Activated CD4-positive, alpha-beta T cell treated with anti-CD3 and anti-CD28 coated beads for 36 hours (primary cell): ENCODE measurements around the gene MFAP1. TPM values are rescaled to one million over a fixed set of nuclear protein-coding genes. Genes with fewer than 3 reads are reported as not detected.

Source experiments
- microRNA-seq: library from miRNA; unstranded; fragments of <30 nt; microRNA quantifications from one replicate; pipeline ENCODE4 v1.2.0, GENCODE V29; 2021; ENCODE audit warnings: borderline replicate concordance
- total RNA-seq, 2 experiments: library from RNA; stranded (reverse); gene quantifications; one replicate each; pipeline ENCODE4 v1.2.3, GENCODE V29; 2021

Gene MFAP1
- total RNA-seq, 2 experiments from 2014 or later, result 51.3 to 56.2 TPM

Small RNAs within 50 kb of the gene (microRNA-seq; reads per million reads assigned to microRNA genes)
- gene MIR1282, result not detected

Other genes with a start within 250 kb of the MFAP1 start
- gene PPIP5K1, start 234.5 kb downstream of the MFAP1 start, total RNA-seq, result 10 to 100 TPM; 37.7 to 42.6 TPM
- gene CKMT1B, start 230.7 kb downstream of the MFAP1 start, total RNA-seq, result under 1 TPM in 1 of 2 experiments, not detected in 1; 0.25 TPM
- gene STRC, start 205.9 kb downstream of the MFAP1 start, total RNA-seq, result 1 to 10 TPM in 1 of 2 experiments, under 1 TPM in 1; 0.66 to 1.0 TPM
- 1 to 10 TPM; 1.9 to 2.2 TPM for gene CATSPER2, start 175.8 kb downstream of the MFAP1 start, total RNA-seq
- gene CKMT1A, start 130.8 kb downstream of the MFAP1 start, total RNA-seq, result under 1 TPM; 0.27 to 0.33 TPM
- gene PDIA3, start 78.3 kb downstream of the MFAP1 start, total RNA-seq, result 100 to 1,000 TPM; 274 to 287 TPM
- 1 to 10 TPM; 3.6 TPM for gene ELL3, start 47.7 kb downstream of the MFAP1 start, total RNA-seq
- 100 to 1,000 TPM; 710 to 718 TPM for gene SERF2, start 32.4 kb downstream of the MFAP1 start, total RNA-seq
- under 1 TPM; 0.42 to 0.46 TPM for gene SERINC4, start 24.5 kb downstream of the MFAP1 start, total RNA-seq
- gene HYPK, start 24.1 kb downstream of the MFAP1 start, total RNA-seq, result 10 to 100 TPM; 14.0 to 16.4 TPM
- 10 to 100 TPM; 75.4 to 95.2 TPM for gene WDR76, start 2.3 kb upstream of the MFAP1 start, total RNA-seq